Lower leg skin (tissue), 4 donors: ENCODE data around the gene PLGLB2. TPM values are rescaled to one million over a fixed set of nuclear protein-coding genes. Genes with fewer than 3 reads are reported as not detected.
A peak's percentile ranks its signal among the peaks of the same experiment; 100 is the strongest.
"Not testable (repeated sequence)": the region's sequence is repeated elsewhere in the genome, so short reads cannot be mapped to it uniquely, and the experiment has no call there.

Experiments used
- DNase-seq, 2 donors: peaks; one replicate each; pipeline ENCODE4 v3.0.0-alpha.2; 2019; ENCODE audit warnings: low spot score in 2 of 2
- H3K4me3 ChIP-seq: fragments of 200-600 bp; sonication (generic); 2 replicates; pipeline ENCODE4 v1.5.1; 2017; ENCODE audit warnings: mild to moderate bottlenecking, low read depth; ENCODE audit not compliant: poor library complexity, severe bottlenecking
- WGBS, 2 donors: methylation state at CpG; one replicate each; pipeline ENCODE4 v1.1.5; 2018; 5-methylcytosine and 5-hydroxymethylcytosine counted together
- intact Hi-C: fragments of 100-400 bp; cut with DNase I; formaldehyde crosslinking; loops from one replicate; pipeline ENCODE4 v1.15.0; 2023; ENCODE audit warnings: low total_unique reads
- total RNA-seq, 4 donors: library from RNA; depleted of rRNA; stranded (reverse); fragments of >200 nt; gene quantifications; one replicate each; pipeline ENCODE4 v1.1.0, GENCODE V29; 2016

The PLGLB2 gene
- 1 to 10 TPM in 3 of 4 donors, not detected in 1; 1.1 to 1.8 (median 1.7) TPM for total RNA-seq

GRCh38 chr2:87747791-87748190, at the start of gene PLGLB2:
TSS of gene PLGLB2 (plus strand) at chr2:87748087. CDS start at chr2:87748154, 67 bp downstream.
- DNase-seq, H3K4me3 ChIP-seq, intact Hi-C loops: not testable (repeated sequence)
- WGBS, 2 donors: 95 to 100% methylated on average over 1 to 2 of the region's 3 CpGs

- WGBS, 2 donors: 77 to 79% methylated on average over 2 to 3 of the region's 4 CpGs
- intact Hi-C loops, DNase-seq: not testable (repeated sequence)
These were observed 43.1 kb upstream of the PLGLB2 start for GRCh38 chr2:87704572-87705323.

GRCh38 chr2:87708368-87708767, 39.5 kb upstream of the PLGLB2 start:
- WGBS, 2 donors: 60 to 64% methylated on average over 2 of the region's 2 CpGs
- intact Hi-C loops, DNase-seq, H3K4me3 ChIP-seq: not testable (repeated sequence)

More at GRCh38 chr2:87704572-87705323, 43.1 kb upstream of the PLGLB2 start:
- H3K4me3 ChIP-seq: not testable (repeated sequence)

GRCh38 chr2:87727940-87728599, 19.8 kb upstream of the PLGLB2 start:
- no CpG with 5 or more reads among the region's 8 CpGs for WGBS, 2 donors
- DNase-seq, intact Hi-C loops, H3K4me3 ChIP-seq: not testable (repeated sequence)

GRCh38 chr2:87740928-87741327, 7.0 kb upstream of the PLGLB2 start:
- H3K4me3 ChIP-seq, intact Hi-C loops, DNase-seq: not testable (repeated sequence)

GRCh38 chr2:87742393-87743108, 5.3 kb upstream of the PLGLB2 start:
- H3K4me3 ChIP-seq, DNase-seq, intact Hi-C loops: not testable (repeated sequence)
- no CpG with 5 or more reads among the region's 3 CpGs for WGBS, 2 donors

- H3K4me3 ChIP-seq, DNase-seq, intact Hi-C loops: not testable (repeated sequence)
- WGBS, 2 donors: 67 to 72% methylated on average over 1 of the region's 5 CpGs
These were observed 4.2 kb upstream of the PLGLB2 start for GRCh38 chr2:87743638-87744037.

- H3K4me3 ChIP-seq, intact Hi-C loops, DNase-seq: not testable (repeated sequence)
- 82 to 86% methylated on average over 4 to 5 of the region's 9 CpGs for WGBS, 2 donors
These were observed 2.4 kb upstream of the PLGLB2 start for GRCh38 chr2:87745353-87745951.

- H3K4me3 ChIP-seq, intact Hi-C loops, DNase-seq: not testable (repeated sequence)
- WGBS, 2 donors: 75% methylated on average over 2 of the region's 8 CpGs; no CpG with 5 or more reads in 1 of the 2 donors
These were observed 637 bp downstream of the PLGLB2 start for GRCh38 chr2:87748524-87748923.

- 93% methylated on average over 10 of the region's 11 CpGs; no CpG with 5 or more reads in 1 of the 2 donors for WGBS, 2 donors
- H3K4me3 ChIP-seq, intact Hi-C loops: not testable (repeated sequence)
- peak in 1 of 2 donors; percentile 9 for DNase-seq
These were observed 2.7 kb downstream of the PLGLB2 start for GRCh38 chr2:87750560-87750959.

- 75 to 93% methylated on average over 3 of the region's 4 CpGs for WGBS, 2 donors
- DNase-seq, intact Hi-C loops, H3K4me3 ChIP-seq: not testable (repeated sequence)
These were observed 6.9 kb downstream of the PLGLB2 start for GRCh38 chr2:87754759-87755158.

Other genes with a start within 250 kb of the PLGLB2 start
- 1 to 10 TPM in 2 of 4 donors, under 1 TPM in 2; 0.12 to 3.6 (median 1.6) TPM for gene RGPD2, start 77.7 kb downstream of the PLGLB2 start, total RNA-seq